ENCODE measurements around the gene CYP4X1. TPM values are rescaled to one million over a fixed set of nuclear protein-coding genes. Genes with fewer than 3 reads are reported as not detected.

CYP4X1 gene
- total and polyA plus RNA-seq, 7 donors = 0.54 to 2.3 (median 1.1) TPM

GRCh38 chr1:47013293-47013692 is 10.2 kb upstream of the CYP4X1 start:
- no peak for ATAC-seq

DNA sequence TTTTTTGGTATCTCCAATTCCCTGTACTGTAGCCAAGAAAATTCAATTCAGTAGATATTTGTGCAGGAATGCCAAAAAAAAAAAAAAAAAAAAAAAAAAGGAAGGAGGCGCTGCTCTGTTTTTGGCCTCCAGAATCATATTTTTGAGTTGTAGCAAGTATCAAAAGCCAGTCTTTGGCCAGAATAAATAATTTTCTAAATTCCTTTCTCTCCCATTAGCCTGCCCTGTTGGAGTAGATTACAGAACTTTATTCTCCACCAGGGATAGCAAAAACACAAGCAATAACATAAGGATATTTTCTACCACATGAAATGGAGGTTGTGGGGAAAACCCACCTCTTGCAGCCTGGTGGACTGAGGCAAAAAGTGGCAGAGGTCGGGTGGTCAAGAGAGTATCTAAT is 2.4 kb upstream of the CYP4X1 start:
- intact Hi-C loops (cut with DNase I) = no loop called here
- Histone ChIP-seq H3K36me3 (ENCODE audit: insufficient read depth in 1 of 2, low read depth in 1 of 2) (no peaks in the 10 kb centered on the region), H3K4me1 (peaks cover 6% of the 10 kb centered on the region), H3K9me3 (no peaks in the 10 kb centered on the region), H3K27me3 (ENCODE audit: insufficient read depth in 3 of 3, low read length in 2 of 3) (no peaks in the 10 kb centered on the region), H3K27ac (no peak overlapping the region), H3K4me3 (no peak overlapping the region)
- TF ChIP-seq CTCF (IDR thresholded peaks at IDR 0.05) = no peak
- ATAC-seq (no peak), DNase-seq (no peak)
- WGBS, 3 donors = 61 to 73% (median 71%) methylated on average over 2 of the region's 2 CpGs

More at GRCh38 chr1:47013293-47013692, 10.2 kb upstream of the CYP4X1 start:
- no peaks in the 10 kb centered on the region for H3K36me3 ChIP-seq (ENCODE audit: insufficient read depth in 1 of 2, low read depth in 1 of 2)
- no peaks in the 10 kb centered on the region for H3K4me1 ChIP-seq
- WGBS, 3 donors = 62 to 71% (median 65%) methylated on average over 2 of the region's 2 CpGs
- TF ChIP-seq CTCF (IDR thresholded peaks at IDR 0.05) = no peak
- no peaks in the 10 kb centered on the region for H3K9me3 ChIP-seq
- H3K27me3 ChIP-seq (ENCODE audit: insufficient read depth in 3 of 3, low read length in 2 of 3) = no peaks in the 10 kb centered on the region
- intact Hi-C loops (cut with DNase I) = no loop called here
- no peak for DNase-seq
- H3K4me3 ChIP-seq = no peak overlapping the region
- no peak overlapping the region for H3K27ac ChIP-seq

GRCh38 chr1:47024141-47024801 is 802 bp downstream of the CYP4X1 start:
- TF ChIP-seq CTCF (IDR thresholded peaks at IDR 0.05) = no peak
- intact Hi-C loops (cut with DNase I) = no loop called here
- Histone ChIP-seq H3K4me3 (peak overlapping the region; percentile 84), H3K4me1 (peaks cover 6% of the 10 kb centered on the region), H3K36me3 (ENCODE audit: insufficient read depth in 1 of 2, low read depth in 1 of 2) (no peaks in the 10 kb centered on the region), H3K27ac (peak overlapping the region; percentile 70), H3K27me3 (ENCODE audit: insufficient read depth in 3 of 3, low read length in 2 of 3) (no peaks in the 10 kb centered on the region), H3K9me3 (no peaks in the 10 kb centered on the region)
- 20 to 22% (median 21%) methylated on average over 8 of the region's 8 CpGs for WGBS, 3 donors
- DNase-seq = no peak
- ATAC-seq = peak; percentile 57 to 92 (median 64)

DNA sequence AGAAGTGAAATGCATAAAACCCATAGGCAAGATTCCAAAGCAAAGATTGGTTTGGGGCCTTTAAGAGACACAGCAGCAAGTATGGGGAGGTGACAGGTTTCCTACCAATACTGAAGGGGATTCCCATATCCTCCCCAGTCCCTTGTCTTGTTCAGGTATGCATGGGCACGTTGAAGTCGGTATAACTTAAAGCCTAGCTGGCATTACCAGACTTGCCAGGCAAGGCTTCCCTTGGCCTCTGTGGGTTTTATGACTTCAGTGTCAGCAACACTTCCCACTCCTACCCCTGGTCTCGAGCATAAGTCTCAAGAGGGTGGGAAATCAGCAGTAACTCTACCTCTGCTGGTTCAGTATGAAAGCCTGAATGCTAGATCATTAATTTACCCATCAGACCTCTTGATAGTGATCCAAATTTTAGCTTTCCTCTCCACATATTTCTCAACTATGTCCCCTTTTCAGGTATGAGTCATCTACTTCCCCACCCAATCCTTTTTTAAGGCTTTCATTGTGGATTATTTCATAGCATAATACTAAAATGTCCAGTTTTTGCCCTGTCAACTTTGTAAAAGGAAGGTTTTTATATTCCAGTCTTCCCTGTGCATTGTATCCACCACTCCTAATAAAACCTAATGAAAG is 6.8 kb downstream of the CYP4X1 start:
- DNase-seq (no peak), ATAC-seq (peak in 1 of 4 donors; percentile 36)
- no peaks in the 10 kb centered on the region for H3K9me3 ChIP-seq
- TF ChIP-seq CTCF (IDR thresholded peaks at IDR 0.05) = no peak
- no peak overlapping the region for H3K27ac ChIP-seq
- H3K27me3 ChIP-seq (ENCODE audit: insufficient read depth in 3 of 3, low read length in 2 of 3) = no peaks in the 10 kb centered on the region
- WGBS, 3 donors = 64 to 70% (median 66%) methylated on average over 3 of the region's 3 CpGs
- intact Hi-C loops (cut with DNase I) = no loop called here
- no peak overlapping the region for H3K4me3 ChIP-seq
- H3K36me3 ChIP-seq (ENCODE audit: insufficient read depth in 1 of 2, low read depth in 1 of 2) = peaks cover 0 to 13% of the 10 kb centered on the region in 2 donors
- H3K4me1 ChIP-seq = no peaks in the 10 kb centered on the region

Data from psoas muscle (tissue), 8 donors.